Stimulated activated CD8-positive, alpha-beta memory T cell treated with anti-CD3 and anti-CD28 coated beads, Interleukin-15, amount 100 ng/mL, for 24 hours (primary cell): ENCODE measurements around the gene MESP1.
"Not testable (repeated sequence)": the region's sequence is repeated elsewhere in the genome, so short reads cannot be mapped to it uniquely, and the experiment has no call there.

Experiments
- DNase-seq: peaks from one replicate; pipeline ENCODE4 v3.0.0-alpha.2; 2020; ENCODE audit warnings: low read depth

Gene MESP1

GRCh38 chr15:89750560-89751542 lies at the start of gene MESP1:
Gene MESP1 (minus strand): TSS chr15:89751249. CDS start chr15:89751231, 18 bp downstream.
- peak; percentile 68 for DNase-seq

DNA sequence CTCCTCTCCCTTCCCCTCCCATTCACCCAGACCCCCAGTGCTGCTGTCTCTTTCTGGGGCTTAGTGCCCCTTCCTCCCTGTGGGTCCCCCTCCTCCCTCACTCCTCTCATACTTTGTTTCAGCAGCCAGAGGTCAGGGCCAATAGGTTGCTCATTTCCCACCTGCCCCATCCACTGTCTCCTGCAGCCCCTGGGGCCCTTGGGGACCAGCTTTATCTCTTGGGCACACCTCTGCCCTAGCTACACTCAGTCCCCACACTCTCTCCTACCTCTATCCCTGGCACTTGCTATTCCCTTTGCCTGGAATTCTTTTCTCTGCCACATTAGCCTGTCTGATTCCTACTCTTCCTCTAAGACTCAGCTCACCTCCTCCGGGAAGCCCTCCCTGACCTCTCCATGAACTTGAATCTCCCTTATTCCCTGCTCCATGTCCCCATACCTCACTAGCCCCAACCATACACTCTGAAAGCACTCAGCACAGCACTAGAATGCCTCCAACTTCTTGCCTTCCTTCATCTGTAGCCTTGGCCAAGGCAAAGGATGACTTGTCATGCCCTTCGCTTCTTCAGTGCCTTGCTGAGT lies 49.0 kb upstream of the MESP1 start:
- DNase-seq = no peak

DNA sequence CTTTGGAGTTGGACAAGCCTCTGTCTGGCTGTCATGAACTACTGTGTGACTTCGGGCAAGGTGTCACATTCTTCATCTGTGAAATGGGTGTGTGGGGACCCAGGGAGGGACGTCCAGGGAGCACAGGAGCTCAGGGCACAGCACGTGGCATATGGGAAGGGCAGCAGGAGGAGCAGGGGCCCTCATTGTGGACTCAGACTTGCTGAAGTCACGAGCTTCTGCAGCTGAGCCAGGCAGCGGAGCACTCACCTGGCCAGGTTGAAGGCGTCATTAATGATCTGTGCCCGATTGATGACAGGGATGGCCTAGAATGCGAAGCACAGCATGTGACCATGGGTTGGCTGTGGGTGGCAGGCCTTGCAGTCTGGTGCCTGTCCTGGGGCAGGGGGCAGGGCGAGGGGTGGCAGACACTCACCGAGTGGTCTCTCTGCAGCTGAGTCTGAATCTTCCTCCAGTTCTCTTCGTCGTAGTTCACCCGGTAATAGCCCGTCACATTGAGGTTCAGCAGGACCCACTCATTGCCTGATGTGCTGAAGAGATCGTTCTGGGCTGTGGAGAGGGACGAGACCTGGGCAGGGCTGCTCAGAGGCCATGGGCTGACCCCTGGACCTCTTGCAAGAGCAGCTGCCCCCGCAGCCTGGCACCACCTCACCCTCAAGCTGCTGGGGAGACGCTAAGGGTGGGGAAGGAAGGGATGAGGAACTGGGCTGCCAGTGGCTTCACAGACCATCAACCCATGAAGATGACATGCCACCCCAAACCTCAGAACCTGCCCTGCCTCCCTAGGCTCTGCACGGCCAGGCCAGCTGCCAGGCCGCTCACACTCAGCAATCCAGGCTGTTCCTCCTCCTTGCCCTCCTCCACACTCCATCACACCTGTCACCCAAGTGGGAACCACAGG lies 48.2 kb upstream of the MESP1 start:
- no peak for DNase-seq

- no peak for DNase-seq
These were observed 46.7 kb upstream of the MESP1 start for GRCh38 chr15:89797678-89798201.

DNA sequence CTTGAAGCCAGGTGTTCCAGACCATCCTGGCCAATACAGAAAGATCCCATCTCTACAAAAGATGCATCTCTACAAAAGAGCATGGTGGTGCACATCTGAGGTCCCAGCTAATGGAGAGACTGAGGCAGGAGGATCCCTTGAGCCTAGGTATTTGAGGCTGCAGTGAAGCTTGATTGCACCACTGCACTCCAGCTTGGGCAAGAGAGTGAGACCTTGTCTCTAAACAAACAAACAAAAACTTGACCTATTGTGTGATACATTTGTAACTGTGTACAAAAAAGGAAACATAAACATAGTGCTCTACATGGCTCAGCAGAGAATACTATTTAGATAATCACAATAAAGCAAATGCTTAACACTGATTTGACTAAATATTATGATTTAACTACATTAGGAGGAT lies 44.9 kb upstream of the MESP1 start:
- DNase-seq = no peak

DNA sequence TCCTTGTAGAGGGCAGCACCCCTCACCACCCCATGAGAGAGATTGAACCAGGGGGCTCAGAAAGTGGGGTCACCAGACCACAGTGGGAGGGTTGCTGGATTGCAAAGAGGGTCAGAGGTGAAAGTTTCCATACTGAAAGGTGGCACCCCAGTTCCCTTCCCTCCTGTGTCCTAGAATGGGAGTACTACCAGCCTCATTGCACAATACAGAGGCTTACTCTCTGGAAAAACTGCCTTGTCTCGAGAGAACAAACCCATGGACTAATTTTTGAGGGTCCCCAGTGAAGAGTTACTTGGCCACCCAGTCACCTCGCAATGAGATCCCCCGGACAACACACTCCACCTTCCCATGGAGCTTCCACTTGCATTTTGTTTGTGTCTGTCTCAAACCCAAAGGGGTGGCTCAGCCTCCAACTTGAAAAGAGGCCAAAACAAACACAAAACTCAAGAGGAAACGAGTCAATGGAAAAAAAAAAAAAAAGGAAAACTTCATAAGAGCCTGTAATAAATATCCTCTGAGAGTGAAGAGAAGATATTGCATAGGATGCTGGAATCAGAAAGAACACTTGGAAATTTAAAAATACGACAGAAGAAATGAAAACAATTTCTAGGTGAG lies 43.7 kb upstream of the MESP1 start:
- DNase-seq = no peak

GRCh38 chr15:89792106-89792805 lies 41.2 kb upstream of the MESP1 start:
- no peak for DNase-seq

GRCh38 chr15:89790661-89791060 lies 39.6 kb upstream of the MESP1 start:
- no peak for DNase-seq

DNA sequence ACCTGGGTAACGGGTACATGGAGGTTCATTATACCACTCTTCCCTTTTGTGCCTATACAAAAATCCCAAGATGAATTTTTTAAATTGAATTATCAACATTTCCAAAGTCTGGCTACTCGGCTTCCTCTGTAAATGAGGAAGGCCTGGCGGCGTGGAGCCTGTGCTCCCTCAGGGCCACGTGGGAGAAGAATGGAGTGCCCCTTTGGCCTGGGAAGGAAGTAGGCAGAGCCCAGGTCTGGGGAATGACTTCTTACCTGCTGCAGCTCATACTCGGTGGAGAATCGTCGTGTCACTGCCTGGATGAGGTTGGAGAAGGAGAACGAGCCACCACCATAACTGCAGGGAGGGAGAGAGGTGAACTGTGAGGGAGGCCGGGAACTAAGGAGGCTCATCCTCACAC lies 39.2 kb upstream of the MESP1 start:
- DNase-seq = no peak

GRCh38 chr15:89788585-89788984 lies 37.5 kb upstream of the MESP1 start:
- DNase-seq = not testable (repeated sequence)

GRCh38 chr15:89787944-89788343 lies 36.9 kb upstream of the MESP1 start:
- no peak for DNase-seq

- DNase-seq = no peak
These were observed 34.7 kb upstream of the MESP1 start for GRCh38 chr15:89785774-89786140.

GRCh38 chr15:89785064-89785773 lies 34.2 kb upstream of the MESP1 start:
- no peak for DNase-seq

- DNase-seq = no peak
These were observed 33.6 kb upstream of the MESP1 start for GRCh38 chr15:89784686-89784960.

DNA sequence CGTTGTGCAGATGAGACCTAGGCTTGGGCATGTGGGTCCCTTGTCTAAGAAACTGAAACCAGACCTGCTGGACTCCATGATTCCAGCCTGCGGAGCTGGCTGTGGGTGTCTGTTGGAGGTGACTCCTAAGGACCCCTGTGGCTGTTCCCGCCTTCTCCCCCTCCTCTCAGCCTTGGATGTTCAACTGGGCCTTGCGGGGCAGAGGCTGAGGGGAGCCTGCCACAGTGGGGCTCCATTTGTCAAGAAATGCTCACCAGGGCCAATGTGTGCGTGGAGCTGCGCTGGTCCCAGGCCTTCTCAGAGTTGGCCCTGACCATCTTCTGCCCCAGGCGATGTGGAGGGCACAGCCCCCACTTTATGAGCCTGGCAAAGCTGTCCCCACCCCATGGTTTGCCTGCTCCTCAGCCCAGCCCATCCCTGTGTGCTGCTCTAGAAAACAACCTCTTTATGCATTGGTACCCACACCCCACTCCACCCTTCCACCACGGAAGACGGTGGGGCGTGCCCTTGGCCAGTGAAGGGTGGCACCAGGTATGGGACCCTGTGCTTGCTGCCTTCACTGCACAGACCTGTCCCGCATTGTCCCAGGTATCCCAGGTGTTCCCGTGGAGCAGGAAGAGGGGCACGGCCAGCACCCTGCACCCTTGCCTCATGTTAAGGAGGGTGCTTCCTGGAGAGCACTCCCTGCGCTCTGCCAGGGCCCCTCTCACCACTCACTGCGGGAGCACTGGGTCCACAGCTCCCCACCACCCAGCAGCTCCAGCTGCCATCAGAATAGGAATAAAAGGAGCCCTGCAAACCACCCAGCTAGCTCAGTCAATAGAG lies 33.0 kb upstream of the MESP1 start:
- no peak for DNase-seq

DNA sequence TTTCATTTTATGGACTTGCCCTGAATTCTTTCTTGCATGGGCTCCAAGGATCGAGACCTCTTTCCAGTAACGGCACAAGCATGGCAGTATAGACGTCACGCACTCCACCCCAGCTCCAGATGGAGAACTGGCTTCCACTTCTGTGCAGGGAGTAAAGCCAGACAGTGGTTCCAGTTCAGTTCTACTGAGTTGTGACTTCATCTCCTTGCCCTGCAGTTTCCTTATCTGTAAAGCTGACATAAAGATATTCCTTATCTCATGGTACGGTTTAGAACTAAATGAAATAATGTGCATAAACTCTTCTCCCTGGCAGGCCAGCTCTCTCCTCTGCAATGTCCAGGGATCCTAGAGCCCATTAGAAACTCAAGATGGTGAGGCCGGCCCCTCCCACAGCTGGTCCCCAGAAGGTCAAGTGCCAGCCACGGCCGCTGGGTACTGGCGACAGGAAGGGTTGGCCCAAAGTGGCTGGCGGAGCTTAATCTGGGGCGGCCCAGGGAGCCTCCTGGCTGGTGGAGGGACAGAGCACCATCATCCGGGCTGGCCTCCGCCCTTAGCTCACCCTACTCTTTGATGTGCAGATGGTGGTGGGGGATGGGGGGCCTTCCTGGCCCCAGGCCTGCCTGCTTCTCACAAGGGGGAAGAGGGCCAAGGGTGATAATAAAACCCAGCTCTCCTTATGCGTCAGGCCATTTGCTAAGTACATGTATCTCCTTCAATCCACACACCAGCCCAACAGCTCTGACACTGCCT lies 32.2 kb upstream of the MESP1 start:
- no peak for DNase-seq

DNA sequence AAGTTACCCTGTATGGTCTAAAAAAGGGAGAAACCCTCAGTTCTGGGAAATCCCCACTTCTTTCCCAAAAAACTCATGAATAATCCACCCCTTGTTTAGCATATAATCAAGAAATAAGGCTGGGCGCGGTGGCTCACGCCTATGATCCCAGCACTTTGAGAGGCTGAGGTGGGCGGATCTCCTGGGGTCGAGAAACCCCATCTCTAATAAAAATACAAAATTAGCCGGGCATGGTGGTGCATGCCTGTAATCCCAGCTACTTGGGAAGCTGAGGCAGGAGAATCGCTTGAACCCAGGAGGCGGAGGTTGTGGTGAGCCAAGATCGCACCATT lies 31.5 kb upstream of the MESP1 start:
- not testable (repeated sequence) for DNase-seq

- DNase-seq = no peak
These were observed 31.0 kb upstream of the MESP1 start for GRCh38 chr15:89781891-89782618.

DNA sequence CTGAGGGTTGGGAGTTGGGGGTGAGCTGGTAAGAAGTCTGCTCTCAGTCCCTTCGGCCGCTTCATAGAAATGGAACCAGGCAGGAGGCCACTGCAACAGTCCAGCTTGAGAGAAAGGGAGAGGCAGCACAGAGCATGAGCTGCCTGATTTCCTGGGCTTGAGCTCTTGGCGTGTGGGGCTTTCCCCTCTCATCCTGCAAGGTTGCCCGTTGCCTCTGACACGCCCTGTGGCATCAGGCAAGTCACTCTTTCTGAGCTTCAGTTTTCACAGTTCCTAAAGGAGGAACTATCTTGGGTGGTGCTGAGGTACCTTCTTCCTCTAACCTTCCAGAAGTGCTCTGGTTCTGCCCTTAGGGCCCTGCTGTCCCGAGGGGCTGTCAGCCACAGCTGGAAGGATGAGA lies 30.0 kb upstream of the MESP1 start:
- no peak for DNase-seq
